ENCODE data around the gene NXNL1.

NXNL1 gene

GRCh38 chr19:17429641-17430113 is 31.0 kb downstream of the NXNL1 start:
- intact Hi-C loops (cut with micrococcal nuclease) = no loop called here
- Mint-ChIP-seq H3K27me3 (no peaks in the 10 kb centered on the region), H3K27ac (no peak overlapping the region), H3K9me3 (no peaks in the 10 kb centered on the region), H3K4me1 (ENCODE audit: low read depth) (peaks cover 12% of the 10 kb centered on the region), H3K36me3 (ENCODE audit: low read depth) (peaks cover 6% of the 10 kb centered on the region), H3K4me3 (no peak overlapping the region)

DNA sequence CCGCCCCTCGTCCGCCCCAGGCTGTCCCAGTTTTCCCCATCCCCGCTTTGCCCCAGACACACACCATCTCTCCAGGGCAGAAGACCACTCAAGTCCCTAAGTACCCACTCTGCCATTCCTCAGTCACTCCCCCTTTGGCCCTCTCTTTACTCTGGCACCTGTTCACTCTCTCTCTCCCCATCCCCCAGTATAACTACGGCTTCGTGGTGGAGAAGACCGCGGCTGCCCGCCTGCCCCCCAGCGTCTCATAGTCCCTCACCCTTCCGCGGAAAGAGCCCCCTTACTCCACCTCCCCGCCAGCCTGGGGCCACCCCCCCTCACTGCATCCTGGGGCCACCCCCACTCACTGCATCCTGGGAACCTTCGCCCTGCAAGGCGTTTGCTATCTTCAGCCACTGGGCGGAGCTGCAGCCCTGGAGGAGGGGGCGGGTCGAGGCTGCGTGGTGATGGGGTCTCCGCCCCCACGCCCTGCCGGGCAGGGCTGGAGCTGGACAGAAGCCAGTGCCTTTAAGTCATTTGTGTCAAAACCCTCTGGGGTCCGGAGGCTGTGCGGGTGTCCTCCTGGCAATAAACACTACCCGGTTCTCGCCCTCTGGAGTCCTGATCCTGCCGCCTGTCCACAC is 35.9 kb downstream of the NXNL1 start:
- intact Hi-C loops (cut with micrococcal nuclease) = no loop called here
- H3K4me1 Mint-ChIP-seq (ENCODE audit: low read depth) = peaks cover 28% of the 10 kb centered on the region
- H3K27me3 Mint-ChIP-seq = no peaks in the 10 kb centered on the region
- H3K27ac Mint-ChIP-seq = no peak overlapping the region
- H3K4me3 Mint-ChIP-seq = no peak overlapping the region
- no peaks in the 10 kb centered on the region for H3K9me3 Mint-ChIP-seq
- peaks cover 43% of the 10 kb centered on the region for H3K36me3 Mint-ChIP-seq (ENCODE audit: low read depth)

DNA sequence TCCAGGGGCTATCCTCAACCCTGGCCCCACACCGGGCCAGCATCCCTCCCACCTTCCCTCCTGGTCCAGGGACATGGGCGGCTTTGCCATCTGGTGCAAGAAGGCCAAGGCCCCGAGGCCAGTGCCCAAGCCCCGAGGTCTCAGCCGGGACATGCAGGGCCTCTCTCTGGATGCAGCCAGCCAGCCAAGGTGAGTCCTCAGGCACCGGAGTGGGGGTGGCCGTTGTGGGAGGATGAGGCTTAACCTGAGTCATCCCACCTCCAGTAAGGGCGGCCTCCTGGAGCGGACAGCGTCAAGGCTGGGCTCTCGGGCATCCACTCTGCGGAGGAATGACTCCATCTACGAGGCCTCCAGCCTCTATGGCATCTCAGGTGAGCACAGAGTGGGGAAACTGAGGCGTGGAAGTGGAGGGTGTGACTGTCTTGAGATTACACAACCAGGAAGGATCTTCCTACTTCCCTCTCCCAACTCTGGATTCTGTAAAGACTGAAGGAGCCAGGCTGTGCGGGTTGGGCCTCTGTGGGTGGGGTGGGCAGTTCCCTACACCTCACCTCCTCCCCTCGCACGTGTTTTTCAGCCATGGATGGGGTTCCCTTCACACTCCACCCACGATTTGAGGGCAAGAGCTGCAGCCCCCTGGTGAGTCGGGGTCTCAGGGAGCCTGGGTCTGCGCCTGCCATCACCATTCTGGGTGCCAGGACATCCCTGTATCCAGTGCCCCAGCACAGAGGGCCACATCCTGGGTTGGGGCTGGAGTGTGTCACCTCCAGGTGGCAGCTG is 37.1 kb downstream of the NXNL1 start:
- H3K36me3 Mint-ChIP-seq (ENCODE audit: low read depth) = peaks cover 43% of the 10 kb centered on the region
- no peaks in the 10 kb centered on the region for H3K9me3 Mint-ChIP-seq
- H3K27ac Mint-ChIP-seq = no peak overlapping the region
- H3K4me1 Mint-ChIP-seq (ENCODE audit: low read depth) = peaks cover 34% of the 10 kb centered on the region
- intact Hi-C loops (cut with micrococcal nuclease) = no loop called here
- no peaks in the 10 kb centered on the region for H3K27me3 Mint-ChIP-seq
- no peak overlapping the region for H3K4me3 Mint-ChIP-seq

GRCh38 chr19:17421942-17422341 is 38.8 kb downstream of the NXNL1 start:
- intact Hi-C loops (cut with micrococcal nuclease) = no loop called here
- H3K4me3 Mint-ChIP-seq = no peak overlapping the region
- H3K27me3 Mint-ChIP-seq = no peaks in the 10 kb centered on the region
- peaks cover 39% of the 10 kb centered on the region for H3K4me1 Mint-ChIP-seq (ENCODE audit: low read depth)
- H3K36me3 Mint-ChIP-seq (ENCODE audit: low read depth) = peaks cover 52% of the 10 kb centered on the region
- H3K27ac Mint-ChIP-seq = no peak overlapping the region
- no peaks in the 10 kb centered on the region for H3K9me3 Mint-ChIP-seq

DNA sequence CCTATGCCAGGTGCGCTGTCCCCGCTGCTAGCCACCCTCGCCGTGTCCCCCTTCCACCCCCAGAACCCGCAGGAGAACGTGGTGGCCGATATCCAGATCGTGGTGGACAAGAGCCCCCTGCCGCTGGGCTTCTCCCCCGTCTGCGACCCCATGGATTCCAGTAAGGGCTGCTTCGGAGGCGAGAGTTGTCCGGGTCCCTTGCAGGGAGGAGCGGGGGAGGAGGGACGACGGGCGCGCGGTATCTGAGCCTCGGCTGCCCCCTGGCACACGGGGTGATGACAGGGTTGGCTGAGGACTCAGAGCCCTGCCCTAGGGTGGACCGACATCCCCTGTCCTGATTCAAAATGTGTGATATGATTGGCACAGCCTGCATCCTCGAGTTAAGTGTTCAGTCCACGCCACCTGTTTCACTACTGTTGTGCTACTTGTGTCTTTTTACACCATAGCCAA is 40.2 kb downstream of the NXNL1 start:
- intact Hi-C loops (cut with micrococcal nuclease) = no loop called here
- Mint-ChIP-seq H3K27ac (peak overlapping the region; percentile 89), H3K9me3 (no peaks in the 10 kb centered on the region), H3K4me1 (ENCODE audit: low read depth) (peaks cover 43% of the 10 kb centered on the region), H3K4me3 (peak overlapping the region; percentile 87), H3K36me3 (ENCODE audit: low read depth) (peaks cover 65% of the 10 kb centered on the region), H3K27me3 (no peaks in the 10 kb centered on the region)

GRCh38 chr19:17419621-17420474 is 40.9 kb downstream of the NXNL1 start, which contains the start of gene MVB12A:
Gene MVB12A (plus strand): TSS chr19:17420047. CDS start chr19:17420136, 89 bp downstream.
- no peaks in the 10 kb centered on the region for H3K9me3 Mint-ChIP-seq
- peaks cover 39% of the 10 kb centered on the region for H3K4me1 Mint-ChIP-seq (ENCODE audit: low read depth)
- no peaks in the 10 kb centered on the region for H3K27me3 Mint-ChIP-seq
- peak within 1 kb of the TSS; percentile 87 for H3K4me3 Mint-ChIP-seq
- intact Hi-C loops (cut with micrococcal nuclease) = loop anchor here (1.0 kb wide), 1 partner anchor 15 kb away; the partner anchor contains the start of gene BST2
- H3K27ac Mint-ChIP-seq = peak within 1 kb of the TSS; percentile 89
- peaks cover 68% of the 10 kb centered on the region for H3K36me3 Mint-ChIP-seq (ENCODE audit: low read depth)

GRCh38 chr19:17419154-17419620 is 41.5 kb downstream of the NXNL1 start:
- no peaks in the 10 kb centered on the region for H3K9me3 Mint-ChIP-seq
- peak overlapping the region; percentile 89 for H3K27ac Mint-ChIP-seq
- H3K4me1 Mint-ChIP-seq (ENCODE audit: low read depth) = peaks cover 35% of the 10 kb centered on the region
- peaks cover 68% of the 10 kb centered on the region for H3K36me3 Mint-ChIP-seq (ENCODE audit: low read depth)
- intact Hi-C loops (cut with micrococcal nuclease) = loop anchor here (1.0 kb wide), 1 partner anchor 14 kb away; the partner anchor contains the start of gene BST2
- H3K27me3 Mint-ChIP-seq = no peaks in the 10 kb centered on the region
- peak overlapping the region; percentile 87 for H3K4me3 Mint-ChIP-seq

DNA sequence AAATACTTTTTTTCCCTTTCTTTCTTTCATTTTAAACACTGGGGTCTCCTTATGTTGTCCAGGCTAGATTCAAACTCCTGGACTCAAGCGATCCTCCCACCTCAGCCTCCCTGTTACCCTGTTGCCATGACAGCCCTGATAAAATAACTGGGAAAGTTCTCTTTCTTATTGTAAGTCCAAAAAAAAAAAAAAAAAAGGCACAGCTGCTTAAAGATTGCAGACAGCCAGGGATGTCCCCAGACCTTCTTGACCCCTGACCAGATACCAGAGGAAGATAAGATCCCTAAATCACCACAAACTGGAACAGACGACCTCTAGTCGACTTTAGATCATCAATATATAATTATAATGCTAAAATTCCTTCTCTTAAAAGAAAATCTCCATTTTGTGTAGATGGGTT is 42.0 kb downstream of the NXNL1 start:
- intact Hi-C loops (cut with micrococcal nuclease) = loop anchor here (1.0 kb wide), 1 partner anchor 13 kb away; the partner anchor contains the start of gene BST2
- no peaks in the 10 kb centered on the region for H3K27me3 Mint-ChIP-seq
- peak overlapping the region; percentile 87 for H3K4me3 Mint-ChIP-seq
- H3K4me1 Mint-ChIP-seq (ENCODE audit: low read depth) = peaks cover 35% of the 10 kb centered on the region
- peaks cover 68% of the 10 kb centered on the region for H3K36me3 Mint-ChIP-seq (ENCODE audit: low read depth)
- peak overlapping the region; percentile 89 for H3K27ac Mint-ChIP-seq
- no peaks in the 10 kb centered on the region for H3K9me3 Mint-ChIP-seq

- H3K4me1 Mint-ChIP-seq (ENCODE audit: low read depth) = peaks cover 45% of the 10 kb centered on the region
- H3K36me3 Mint-ChIP-seq (ENCODE audit: low read depth) = peaks cover 69% of the 10 kb centered on the region
- intact Hi-C loops (cut with micrococcal nuclease) = no loop called here
- no peaks in the 10 kb centered on the region for H3K27me3 Mint-ChIP-seq
- H3K4me3 Mint-ChIP-seq = no peak overlapping the region
- no peak overlapping the region for H3K27ac Mint-ChIP-seq
- H3K9me3 Mint-ChIP-seq = no peaks in the 10 kb centered on the region
Measured at GRCh38 chr19:17415121-17415520, 45.6 kb downstream of the NXNL1 start.

GRCh38 chr19:17414097-17414496 is 46.6 kb downstream of the NXNL1 start:
- H3K27me3 Mint-ChIP-seq = no peaks in the 10 kb centered on the region
- intact Hi-C loops (cut with micrococcal nuclease) = no loop called here
- H3K4me1 Mint-ChIP-seq (ENCODE audit: low read depth) = peaks cover 44% of the 10 kb centered on the region
- peaks cover 76% of the 10 kb centered on the region for H3K36me3 Mint-ChIP-seq (ENCODE audit: low read depth)
- no peak overlapping the region for H3K27ac Mint-ChIP-seq
- no peak overlapping the region for H3K4me3 Mint-ChIP-seq
- no peaks in the 10 kb centered on the region for H3K9me3 Mint-ChIP-seq

GRCh38 chr19:17411801-17412200 is 48.9 kb downstream of the NXNL1 start:
- intact Hi-C loops (cut with micrococcal nuclease) = no loop called here
- H3K9me3 Mint-ChIP-seq = no peaks in the 10 kb centered on the region
- H3K27ac Mint-ChIP-seq = no peak overlapping the region
- H3K4me3 Mint-ChIP-seq = no peak overlapping the region
- H3K4me1 Mint-ChIP-seq (ENCODE audit: low read depth) = peaks cover 43% of the 10 kb centered on the region
- H3K27me3 Mint-ChIP-seq = no peaks in the 10 kb centered on the region
- peaks cover 72% of the 10 kb centered on the region for H3K36me3 Mint-ChIP-seq (ENCODE audit: low read depth)

- intact Hi-C loops (cut with micrococcal nuclease) = no loop called here
- Mint-ChIP-seq H3K36me3 (ENCODE audit: low read depth) (peaks cover 67% of the 10 kb centered on the region), H3K4me1 (ENCODE audit: low read depth) (peaks cover 52% of the 10 kb centered on the region), H3K9me3 (no peaks in the 10 kb centered on the region), H3K4me3 (no peak overlapping the region), H3K27ac (no peak overlapping the region), H3K27me3 (no peaks in the 10 kb centered on the region)
Measured at GRCh38 chr19:17409990-17410389, 50.7 kb downstream of the NXNL1 start.

DNA sequence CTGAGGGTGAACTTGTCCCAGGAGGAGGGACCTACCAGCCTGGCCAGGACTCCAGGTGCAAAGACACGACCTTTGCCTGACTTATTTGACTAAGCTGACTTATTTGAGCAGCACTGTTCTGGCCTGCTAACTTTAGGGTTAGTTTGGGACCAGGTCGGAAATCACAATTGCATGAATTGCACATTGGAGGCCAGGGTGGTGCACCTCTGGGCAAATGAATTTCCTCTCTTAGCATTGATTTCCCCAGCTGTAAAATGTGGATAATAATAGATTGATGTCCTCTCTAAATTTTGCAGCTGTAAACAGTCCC is 53.9 kb downstream of the NXNL1 start:
- H3K4me1 Mint-ChIP-seq (ENCODE audit: low read depth) = peaks cover 48% of the 10 kb centered on the region
- intact Hi-C loops (cut with micrococcal nuclease) = no loop called here
- peak overlapping the region; percentile 80 for H3K4me3 Mint-ChIP-seq
- H3K9me3 Mint-ChIP-seq = no peaks in the 10 kb centered on the region
- no peaks in the 10 kb centered on the region for H3K27me3 Mint-ChIP-seq
- peak overlapping the region; percentile 92 for H3K27ac Mint-ChIP-seq
- H3K36me3 Mint-ChIP-seq (ENCODE audit: low read depth) = peaks cover 61% of the 10 kb centered on the region

Measured in dendritic cell treated with granulocyte-macrophage colony-stimulating factor and Interleukin-4, amounts not matched to agents 40 ng/mL and 50 ng/mL, for 4 days (primary cell).